Subcutaneous abdominal adipose tissue (tissue), 5 donors: ENCODE measurements around the gene NUDT6.
A peak's percentile ranks its signal among the peaks of the same experiment; 100 is the strongest.

Experiments used
- H3K27ac ChIP-seq: one replicate; pipeline ENCODE4 v1.7.0; 2013; ENCODE audit warnings: low read depth, mild to moderate bottlenecking, inconsistent platforms, low read length, moderate library complexity
- H3K27me3 ChIP-seq, 5 donors: one replicate each; pipeline ENCODE4 v1.7.0; 2013; ENCODE audit warnings: low read length in 5 of 5, inconsistent platforms in 1 of 5; ENCODE audit not compliant: control insufficient read depth in 5 of 5, insufficient read depth in 4 of 5
- H3K36me3 ChIP-seq, 5 donors: one replicate each; pipeline ENCODE4 v1.7.0; 2013; ENCODE audit warnings: low read length in 5 of 5; ENCODE audit not compliant: control insufficient read depth in 5 of 5, insufficient read depth in 5 of 5
- H3K4me1 ChIP-seq, 5 donors: one replicate each; pipeline ENCODE4 v1.7.0; 2013; ENCODE audit warnings: low read length in 5 of 5, mild to moderate bottlenecking in 3 of 5, moderate library complexity in 1 of 5; ENCODE audit not compliant: control insufficient read depth in 5 of 5, insufficient read depth in 5 of 5
- H3K4me3 ChIP-seq, 5 donors: one replicate each; pipeline ENCODE4 v1.7.0; 2013; ENCODE audit warnings: low read length in 5 of 5, low read depth in 1 of 5
- H3K9ac ChIP-seq, 5 donors: one replicate each; pipeline ENCODE4 v1.7.0; 2013; ENCODE audit warnings: low read length in 5 of 5, mild to moderate bottlenecking in 4 of 5, moderate library complexity in 3 of 5
- H3K9me3 ChIP-seq, 5 donors: one replicate each; pipeline ENCODE4 v1.7.0; 2013; ENCODE audit warnings: low read length in 5 of 5; ENCODE audit not compliant: control insufficient read depth in 5 of 5
- donor health status: healthy.
- donor health status: healthy.
- donor health status: healthy.
- donor health status: healthy.
- donor health status: healthy.

Gene NUDT6, protein sequence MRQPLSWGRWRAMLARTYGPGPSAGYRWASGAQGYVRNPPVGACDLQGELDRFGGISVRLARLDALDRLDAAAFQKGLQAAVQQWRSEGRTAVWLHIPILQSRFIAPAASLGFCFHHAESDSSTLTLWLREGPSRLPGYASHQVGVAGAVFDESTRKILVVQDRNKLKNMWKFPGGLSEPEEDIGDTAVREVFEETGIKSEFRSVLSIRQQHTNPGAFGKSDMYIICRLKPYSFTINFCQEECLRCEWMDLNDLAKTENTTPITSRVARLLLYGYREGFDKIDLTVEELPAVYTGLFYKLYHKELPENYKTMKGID

DNA sequence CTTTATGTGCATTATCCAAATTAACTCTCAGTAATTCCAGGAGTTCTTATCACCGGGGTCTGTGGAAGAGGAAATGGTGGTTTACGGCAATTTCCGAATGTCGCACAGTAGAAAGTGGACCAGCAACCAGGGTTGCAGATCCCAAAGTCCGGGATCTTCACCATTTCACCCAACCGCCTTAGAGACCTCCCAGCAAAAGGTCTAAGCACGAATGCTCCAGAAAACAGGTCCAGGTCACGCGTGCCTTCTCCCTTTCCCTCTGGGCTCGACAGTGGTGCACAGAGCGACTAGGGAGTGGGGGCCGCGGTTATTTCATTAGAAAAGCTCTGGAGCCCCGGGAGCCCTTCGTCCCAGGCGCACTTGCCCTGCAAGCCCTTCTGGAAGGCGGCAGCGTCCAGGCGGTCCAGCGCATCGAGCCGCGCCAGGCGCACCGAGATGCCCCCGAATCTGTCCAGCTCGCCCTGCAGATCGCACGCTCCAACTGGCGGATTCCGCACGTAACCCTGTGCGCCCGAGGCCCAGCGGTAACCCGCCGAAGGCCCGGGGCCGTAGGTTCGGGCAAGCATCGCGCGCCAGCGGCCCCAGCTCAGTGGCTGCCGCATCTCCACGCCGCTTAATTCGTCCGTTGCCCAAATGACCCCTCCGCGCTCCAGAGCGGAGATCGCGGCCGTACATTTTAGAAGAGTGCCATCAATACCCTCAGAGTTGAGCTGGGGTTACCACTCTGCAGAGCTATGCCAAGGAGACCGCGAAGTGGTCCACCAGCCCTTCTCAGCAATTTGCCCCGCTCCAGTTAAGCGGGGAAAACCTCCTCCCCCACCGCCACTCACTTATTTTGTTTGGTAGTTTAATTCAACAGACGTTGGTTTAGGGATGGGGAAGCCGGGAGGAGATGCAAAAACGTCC lies at the start of gene NUDT6:
NUDT6 (minus strand) TSS at position 627 of the 906 bp plus-strand sequence; CDS start at position 602, 25 bp downstream.
- no peaks in the 10 kb centered on the region for H3K36me3 ChIP-seq
- H3K27me3 ChIP-seq, result no peaks in the 10 kb centered on the region
- no peaks in the 10 kb centered on the region for H3K9me3 ChIP-seq
- peak within 1 kb of the TSS; percentile 77 for H3K27ac ChIP-seq
- H3K4me3 ChIP-seq, result peak within 1 kb of the TSS; percentile 83 to 98 (median 92)
- H3K9ac ChIP-seq, result peak within 1 kb of the TSS; percentile 69 to 85 (median 75)
- peaks cover 0 to 29% (median 17%) of the 10 kb centered on the region in 5 donors for H3K4me1 ChIP-seq

DNA sequence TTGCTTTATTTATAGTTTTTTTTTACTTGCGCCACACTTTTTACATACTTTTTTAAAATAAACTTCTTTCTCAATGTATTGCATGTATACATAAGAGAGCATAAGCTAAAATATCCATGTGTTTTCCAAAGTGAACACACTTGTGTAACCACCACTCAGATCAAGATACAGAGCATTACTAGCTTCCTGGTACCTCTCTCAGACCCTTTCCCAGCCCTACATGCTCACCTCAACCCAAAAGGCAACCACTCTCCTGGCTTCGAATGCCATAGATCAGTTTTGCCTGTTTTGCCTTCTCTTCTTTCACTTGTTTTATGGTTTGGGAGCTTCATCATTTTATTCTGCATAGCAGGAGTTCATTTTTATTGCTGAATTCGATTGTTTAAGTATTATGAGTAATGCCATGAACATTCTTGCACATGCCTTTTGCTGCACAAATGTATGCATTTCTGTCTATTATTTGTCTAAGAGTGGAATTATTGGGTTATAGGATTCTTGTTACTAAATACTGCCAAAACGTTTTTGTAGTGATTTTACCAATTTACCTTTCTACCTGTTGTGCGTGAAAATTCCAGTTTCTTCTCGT lies 45.9 kb upstream of the NUDT6 start:
- Histone ChIP-seq H3K9me3 (no peaks in the 10 kb centered on the region), H3K27ac (no peak overlapping the region), H3K9ac (no peak overlapping the region), H3K36me3 (peaks cover 0 to 4% (median 0%) of the 10 kb centered on the region in 5 donors), H3K27me3 (no peaks in the 10 kb centered on the region), H3K4me3 (no peak overlapping the region), H3K4me1 (no peaks in the 10 kb centered on the region)

DNA sequence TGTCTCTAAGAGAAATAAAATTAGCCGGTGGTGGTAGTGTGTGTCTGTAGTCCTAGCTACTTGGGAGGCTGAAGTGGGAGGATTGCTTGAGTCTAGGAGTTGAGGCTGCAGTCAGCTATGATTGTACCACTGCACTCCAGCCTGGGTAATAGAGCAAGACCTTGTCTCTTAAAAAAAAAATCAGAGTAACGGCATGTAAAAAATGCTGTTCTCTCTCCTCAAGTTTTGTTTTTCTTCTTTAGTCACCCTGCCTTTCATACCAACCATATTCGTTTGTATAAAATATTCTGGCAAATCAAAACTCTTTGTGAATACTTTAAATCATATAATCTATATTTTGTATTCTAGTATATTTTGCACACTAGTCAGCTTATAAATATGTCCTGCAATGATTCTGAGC lies 44.8 kb upstream of the NUDT6 start:
- H3K27ac ChIP-seq, result no peak overlapping the region
- no peaks in the 10 kb centered on the region for H3K27me3 ChIP-seq
- H3K9ac ChIP-seq, result no peak overlapping the region
- no peaks in the 10 kb centered on the region for H3K9me3 ChIP-seq
- H3K4me1 ChIP-seq, result no peaks in the 10 kb centered on the region
- H3K36me3 ChIP-seq, result peaks cover 0 to 10% (median 0%) of the 10 kb centered on the region in 5 donors
- H3K4me3 ChIP-seq, result no peak overlapping the region

DNA sequence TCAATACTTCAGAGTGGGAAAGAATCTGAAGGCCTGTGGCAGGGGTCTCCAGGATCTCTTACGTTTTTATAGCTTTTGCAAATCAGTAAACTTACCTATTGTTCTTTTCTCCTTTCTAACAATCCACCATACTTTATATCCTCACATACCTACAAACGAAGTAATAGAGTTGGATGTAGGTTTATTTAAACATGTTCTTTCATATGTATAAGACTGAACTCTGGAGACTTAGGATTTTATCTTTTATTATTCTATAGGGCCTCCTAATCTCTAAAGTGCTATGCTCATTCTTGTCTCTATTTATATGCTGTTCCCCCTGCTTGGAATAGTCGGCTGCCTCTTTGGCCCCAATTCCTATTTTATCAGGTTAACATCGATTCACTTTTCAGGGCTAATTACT lies 43.8 kb upstream of the NUDT6 start:
- Histone ChIP-seq H3K4me3 (no peak overlapping the region), H3K27me3 (no peaks in the 10 kb centered on the region), H3K9me3 (no peaks in the 10 kb centered on the region), H3K9ac (no peak overlapping the region), H3K4me1 (no peaks in the 10 kb centered on the region), H3K36me3 (peaks cover 0 to 10% (median 0%) of the 10 kb centered on the region in 5 donors), H3K27ac (no peak overlapping the region)

DNA sequence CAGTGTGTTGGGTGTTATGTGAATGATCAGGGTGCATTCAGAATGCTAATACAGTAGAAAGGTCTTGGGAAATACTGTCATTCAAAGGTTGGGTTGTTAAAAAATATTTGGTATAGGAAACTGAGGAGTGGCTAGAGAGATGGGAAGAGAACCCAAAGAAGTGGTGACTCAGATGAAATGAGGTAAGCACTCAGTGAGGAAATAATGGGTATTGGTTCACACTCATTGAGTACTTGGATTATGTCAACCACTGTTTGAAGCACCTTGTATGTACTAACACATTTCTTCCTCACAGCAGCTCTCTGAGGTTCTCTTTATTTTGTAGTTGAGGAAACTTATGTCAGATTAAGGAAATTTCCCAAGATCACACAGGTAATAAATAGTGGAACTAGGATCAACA lies 40.8 kb upstream of the NUDT6 start:
- Histone ChIP-seq H3K9ac (no peak overlapping the region), H3K36me3 (peaks cover 0 to 9% (median 0%) of the 10 kb centered on the region in 5 donors), H3K4me3 (no peak overlapping the region), H3K27ac (no peak overlapping the region), H3K27me3 (no peaks in the 10 kb centered on the region), H3K4me1 (no peaks in the 10 kb centered on the region), H3K9me3 (no peaks in the 10 kb centered on the region)

DNA sequence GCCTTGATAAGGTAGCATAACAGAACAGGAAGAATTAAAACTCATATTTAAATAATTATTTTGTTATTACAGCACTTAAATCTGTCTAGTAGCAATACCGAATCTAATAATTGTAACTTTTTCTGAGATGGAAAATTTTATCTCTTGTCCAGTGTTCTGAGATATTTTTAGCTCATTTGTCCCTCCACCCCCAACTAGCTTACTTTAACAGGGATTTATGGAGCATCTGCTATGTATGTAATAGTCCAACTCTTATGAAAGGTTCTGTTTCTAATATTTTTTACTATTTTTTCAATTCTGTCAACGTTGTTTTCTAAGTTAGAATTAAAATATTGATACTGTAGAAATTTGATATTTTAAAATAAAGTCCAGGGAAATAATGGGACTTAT lies 38.2 kb upstream of the NUDT6 start:
- Histone ChIP-seq H3K4me3 (no peak overlapping the region), H3K4me1 (no peaks in the 10 kb centered on the region), H3K9ac (no peak overlapping the region), H3K36me3 (peaks cover 0 to 20% (median 0%) of the 10 kb centered on the region in 5 donors), H3K27ac (no peak overlapping the region), H3K27me3 (no peaks in the 10 kb centered on the region), H3K9me3 (no peaks in the 10 kb centered on the region)

DNA sequence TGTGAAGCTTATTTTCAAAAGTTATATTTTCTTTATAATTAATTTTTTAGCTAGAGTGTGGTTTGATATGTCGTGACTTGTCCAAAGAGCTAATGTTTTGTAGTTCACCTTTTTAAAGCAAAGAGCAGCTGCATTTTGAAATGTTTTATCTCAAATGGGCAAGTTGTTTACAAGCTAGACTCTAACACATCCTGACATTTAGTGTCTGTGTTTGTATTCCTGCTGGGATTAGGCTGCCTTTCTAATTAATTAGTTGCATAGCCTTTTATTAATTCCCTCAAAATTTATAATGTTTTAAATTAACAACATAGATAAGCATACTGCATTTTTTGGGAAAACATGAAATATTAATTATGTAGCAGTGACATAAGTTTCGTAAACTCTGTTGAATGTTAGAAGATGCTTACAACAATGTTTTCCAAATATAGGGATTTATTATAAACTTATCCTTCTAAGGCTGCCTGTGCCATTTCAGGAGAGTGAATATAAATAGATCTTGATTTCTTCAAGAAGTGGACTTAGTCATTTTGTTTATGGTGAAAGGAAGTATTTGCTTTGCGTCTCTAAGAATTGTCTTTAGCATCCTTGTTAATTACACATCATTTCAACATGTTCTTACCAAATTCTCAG lies 37.7 kb upstream of the NUDT6 start:
- Histone ChIP-seq H3K9ac (no peak overlapping the region), H3K27me3 (no peaks in the 10 kb centered on the region), H3K9me3 (no peaks in the 10 kb centered on the region), H3K4me1 (no peaks in the 10 kb centered on the region), H3K36me3 (peaks cover 0 to 20% (median 0%) of the 10 kb centered on the region in 5 donors), H3K27ac (no peak overlapping the region), H3K4me3 (no peak overlapping the region)

DNA sequence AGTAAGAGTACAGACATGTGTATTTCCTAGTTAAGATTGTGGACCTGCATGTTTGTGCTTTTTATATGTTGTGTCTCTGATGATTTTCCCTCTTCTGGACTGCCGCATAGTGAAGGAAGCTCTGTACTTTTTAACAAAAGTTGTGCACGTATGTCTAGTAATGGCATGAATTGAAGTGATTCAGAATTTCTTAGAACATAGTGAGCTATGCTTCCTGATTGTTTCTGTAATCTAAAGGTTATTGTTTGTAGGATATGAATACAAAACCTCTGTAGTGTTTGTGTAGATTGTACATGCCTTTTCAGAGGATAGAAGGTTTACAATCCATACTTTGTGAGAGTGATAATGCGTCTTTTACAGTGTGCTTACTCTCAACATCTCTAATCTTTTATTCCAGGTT lies 37.0 kb upstream of the NUDT6 start:
- no peak overlapping the region for H3K27ac ChIP-seq

DNA sequence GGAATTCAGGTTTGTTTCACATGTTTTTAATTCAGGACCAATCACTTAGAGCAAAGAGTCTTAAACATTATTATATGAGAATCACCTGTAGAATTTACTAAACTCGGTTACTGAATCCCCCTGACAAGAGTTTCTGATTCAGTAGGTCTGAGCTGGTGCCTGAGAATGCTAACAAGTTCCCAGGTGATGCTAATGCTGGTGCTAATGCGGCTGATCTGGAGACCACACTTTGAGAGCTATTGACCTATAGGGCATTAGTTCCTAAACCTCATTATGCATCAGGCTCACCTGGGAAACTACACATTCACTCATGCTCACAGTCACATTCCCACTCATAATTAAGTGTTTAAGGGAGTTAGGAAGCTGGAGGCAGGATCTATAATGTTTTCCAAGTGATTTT lies 36.1 kb upstream of the NUDT6 start:
- H3K4me1 ChIP-seq, result no peaks in the 10 kb centered on the region

More for the DNA sequence above, 37.0 kb upstream of the NUDT6 start:
- Histone ChIP-seq H3K4me1 (no peaks in the 10 kb centered on the region), H3K9ac (no peak overlapping the region), H3K4me3 (no peak overlapping the region), H3K27me3 (no peaks in the 10 kb centered on the region), H3K9me3 (no peaks in the 10 kb centered on the region), H3K36me3 (peaks cover 0 to 20% (median 2%) of the 10 kb centered on the region in 5 donors)

More for the DNA sequence above, 36.1 kb upstream of the NUDT6 start:
- Histone ChIP-seq H3K36me3 (peaks cover 3 to 20% (median 8%) of the 10 kb centered on the region in 5 donors), H3K9me3 (no peaks in the 10 kb centered on the region), H3K27ac (no peak overlapping the region), H3K9ac (no peak overlapping the region), H3K27me3 (no peaks in the 10 kb centered on the region), H3K4me3 (no peak overlapping the region)
